GM12801 (cell line): ENCODE results near the gene SLIT3.

Source experiments
- CTCF ChIP-seq: IDR thresholded peaks from one replicate; pipeline ENCODE4 v1.5.1; 2011; ENCODE audit warnings: control low read depth; ENCODE audit not compliant: insufficient read length; ENCODE audit errors: extremely low read depth

SLIT3 gene

GRCh38 chr5:168740092-168740800 is 560.7 kb downstream of the SLIT3 start:
- no peak for TF ChIP-seq CTCF

- TF ChIP-seq CTCF = no peak
Observed at GRCh38 chr5:168737066-168737465, 563.9 kb downstream of the SLIT3 start.

DNA sequence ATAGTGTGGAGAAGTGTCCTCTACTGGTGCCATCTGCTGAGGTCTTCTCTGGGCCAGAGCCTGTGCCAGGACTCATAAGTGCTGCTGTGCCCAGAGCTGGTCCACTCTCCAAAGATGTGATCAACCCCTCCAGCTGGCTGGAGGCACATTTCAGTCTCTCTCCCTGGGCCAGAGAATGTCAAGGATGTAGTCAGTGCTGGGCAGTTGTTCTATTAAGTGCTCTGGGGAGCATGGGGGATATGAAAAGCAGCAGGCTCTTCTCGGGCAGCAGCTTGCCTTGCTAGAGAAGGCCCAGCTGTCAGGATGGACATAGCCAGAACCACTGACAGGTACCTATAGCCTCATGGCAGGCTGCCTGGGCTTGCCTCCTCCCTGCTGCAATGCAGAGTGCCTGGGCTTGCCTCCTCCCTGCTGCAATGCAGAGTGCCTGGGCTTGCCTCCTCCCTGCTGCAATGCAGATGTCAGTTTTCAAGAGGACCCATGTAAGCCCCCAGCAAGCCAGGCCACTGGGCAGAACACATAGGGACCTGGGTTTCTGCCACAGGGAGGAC is 564.6 kb downstream of the SLIT3 start:
- TF ChIP-seq CTCF = no peak

GRCh38 chr5:168734620-168735300 is 566.2 kb downstream of the SLIT3 start:
- no peak for TF ChIP-seq CTCF

- TF ChIP-seq CTCF = no peak
Observed at GRCh38 chr5:168734119-168734518, 566.8 kb downstream of the SLIT3 start.

- TF ChIP-seq CTCF = no peak
Observed at GRCh38 chr5:168728546-168729211, 572.3 kb downstream of the SLIT3 start.

DNA sequence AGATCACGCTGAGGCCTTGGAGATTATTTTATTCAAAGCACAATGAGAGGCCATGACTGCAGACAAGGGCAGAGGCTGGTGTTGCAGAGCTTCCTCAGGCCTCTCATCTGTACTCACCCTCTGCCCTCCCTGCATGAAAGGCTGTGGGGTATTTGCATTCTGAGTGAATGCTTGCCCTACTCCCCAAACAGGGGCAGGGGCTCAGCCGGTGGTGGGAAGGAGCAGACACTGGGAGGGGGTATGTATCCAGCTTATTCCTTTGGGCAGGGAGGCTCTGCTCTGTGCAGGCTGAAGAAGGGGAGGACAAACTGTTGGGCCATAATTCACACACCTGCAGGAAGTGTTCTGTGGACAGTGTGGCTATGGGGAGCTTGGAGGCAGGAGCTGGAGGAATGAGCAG is 573.4 kb downstream of the SLIT3 start:
- no peak for TF ChIP-seq CTCF
